Measurements from ENCODE around the gene ECT2.
"Not testable (repeated sequence)": the region's sequence is repeated elsewhere in the genome, so short reads cannot be mapped to it uniquely, and the experiment has no call there.

The ECT2 gene

GRCh38 chr3:172750368-172751174, at the start of gene ECT2:
ECT2 (plus strand) TSS chr3:172750726; CDS start chr3:172754531, 3,805 bp downstream.
- DNase-seq (ENCODE audit: low read depth in 2 of 2), result peak; percentile 94 to 95

- no peak for DNase-seq (ENCODE audit: low read depth in 2 of 2)
These were observed 49.5 kb upstream of the ECT2 start for GRCh38 chr3:172700936-172701455.

- DNase-seq (ENCODE audit: low read depth in 2 of 2), result no peak
These were observed 48.8 kb upstream of the ECT2 start for GRCh38 chr3:172701751-172702150.

GRCh38 chr3:172702256-172702655, 48.3 kb upstream of the ECT2 start:
- no peak for DNase-seq (ENCODE audit: low read depth in 2 of 2)

- DNase-seq (ENCODE audit: low read depth in 2 of 2), result not testable (repeated sequence)
These were observed 47.8 kb upstream of the ECT2 start for GRCh38 chr3:172702731-172703130.

GRCh38 chr3:172704001-172704400, 46.5 kb upstream of the ECT2 start:
- no peak for DNase-seq (ENCODE audit: low read depth in 2 of 2)

GRCh38 chr3:172705170-172705569, 45.4 kb upstream of the ECT2 start:
- no peak for DNase-seq (ENCODE audit: low read depth in 2 of 2)

GRCh38 chr3:172707030-172707429, 43.5 kb upstream of the ECT2 start:
- no peak for DNase-seq (ENCODE audit: low read depth in 2 of 2)

- no peak for DNase-seq (ENCODE audit: low read depth in 2 of 2)
These were observed 42.6 kb upstream of the ECT2 start for GRCh38 chr3:172707967-172708366.

- no peak for DNase-seq (ENCODE audit: low read depth in 2 of 2)
These were observed 41.4 kb upstream of the ECT2 start for GRCh38 chr3:172708921-172709773.

GRCh38 chr3:172709774-172710663, 40.5 kb upstream of the ECT2 start:
- no peak for DNase-seq (ENCODE audit: low read depth in 2 of 2)

GRCh38 chr3:172710664-172711453, 39.7 kb upstream of the ECT2 start, which contains the start of gene NCEH1:
NCEH1 (minus strand) TSS chr3:172711067; CDS start chr3:172710984, 83 bp downstream.
- DNase-seq (ENCODE audit: low read depth in 2 of 2), result peak; percentile 24 to 36

GRCh38 chr3:172711454-172711795, 39.1 kb upstream of the ECT2 start:
- no peak for DNase-seq (ENCODE audit: low read depth in 2 of 2)

- no peak for DNase-seq (ENCODE audit: low read depth in 2 of 2)
These were observed 37.2 kb upstream of the ECT2 start for GRCh38 chr3:172713316-172713715.

GRCh38 chr3:172716476-172716875, 34.0 kb upstream of the ECT2 start:
- no peak for DNase-seq (ENCODE audit: low read depth in 2 of 2)

GRCh38 chr3:172717493-172718088, 32.9 kb upstream of the ECT2 start:
- no peak for DNase-seq (ENCODE audit: low read depth in 2 of 2)

GRCh38 chr3:172722536-172723040, 27.9 kb upstream of the ECT2 start:
- not testable (repeated sequence) for DNase-seq (ENCODE audit: low read depth in 2 of 2)

GRCh38 chr3:172726380-172726779, 24.1 kb upstream of the ECT2 start:
- no peak for DNase-seq (ENCODE audit: low read depth in 2 of 2)

- DNase-seq (ENCODE audit: low read depth in 2 of 2), result no peak
These were observed 15.5 kb upstream of the ECT2 start for GRCh38 chr3:172735014-172735413.

- DNase-seq (ENCODE audit: low read depth in 2 of 2), result no peak
These were observed 11.1 kb upstream of the ECT2 start for GRCh38 chr3:172739462-172739861.

Data from activated CD8-positive, alpha-beta memory T cell treated with anti-CD3 and anti-CD28 coated beads for 4 hours (primary cell).